KBM-7 (cell line): ENCODE measurements around the gene RGS18.

Experiments used
- DNase-seq: peaks from one replicate; pipeline ENCODE4 v3.0.0-alpha.2; 2015
- in situ Hi-C: fragments of 300-500 bp; cut with MboI; formaldehyde crosslinking; loops from 2 replicates; pipeline ENCODE4 v1.14.3; 2020; ENCODE audit warnings: low sequenced_read_pairs, low pct_unique_long_range_greater_than_20kb, mixed read lengths

The RGS18 gene

DNA sequence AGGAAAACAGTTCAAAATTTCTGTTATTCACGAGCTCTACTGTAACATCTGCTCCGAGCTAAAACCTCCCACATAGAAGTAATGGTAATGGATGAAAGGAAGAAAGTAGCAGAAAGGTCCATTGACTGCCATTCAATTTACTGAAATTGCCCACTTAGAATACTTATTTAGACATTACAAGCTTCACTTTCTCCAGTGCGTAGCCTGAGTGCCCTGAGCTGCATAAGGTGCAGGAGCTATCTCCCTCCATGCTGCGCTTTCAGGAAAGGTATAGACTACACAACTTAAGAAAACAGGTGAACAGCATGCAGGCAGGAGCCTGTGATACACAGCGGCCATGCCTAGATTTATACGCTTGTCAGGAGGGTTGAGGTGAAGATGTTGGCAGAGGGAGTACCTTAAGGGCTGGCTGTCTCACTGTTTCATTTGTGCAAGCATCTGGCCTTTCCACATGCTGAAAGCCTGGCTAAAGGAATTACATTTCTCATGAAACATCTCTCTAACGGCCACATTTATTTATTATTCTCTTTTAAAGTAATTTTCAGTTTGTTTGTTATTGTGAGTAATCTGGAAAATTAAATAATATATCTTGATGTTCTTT is 74.7 kb downstream of the RGS18 start:
- in situ Hi-C loops, result no loop called here
- DNase-seq, result no peak

GRCh38 chr1:192235127-192235526 is 76.9 kb downstream of the RGS18 start:
- DNase-seq, result no peak
- in situ Hi-C loops, result no loop called here
